Body of pancreas (tissue), 4 donors: ENCODE data around the gene MAP9.

Experiments
- POLR2A ChIP-seq, 3 donors: fragments of 450-650 bp; IDR thresholded peaks; one replicate each; pipeline ENCODE4 v1.6.1; 2016; ENCODE audit warnings: antibody characterized with exemption in 3 of 3, mild to moderate bottlenecking in 2 of 3
- TF ChIP-seq, protein P1 (sequence below), 7 experiments: fragments of 450-650 bp in 4 of 7; fragments of 200-600 bp in 3 of 7; sonication (generic) in 3 of 7; IDR thresholded peaks; one replicate each; pipeline ENCODE4 v1.5.1; 2016 to 2019; ENCODE audit warnings: antibody characterized with exemption in 7 of 7

DNA sequence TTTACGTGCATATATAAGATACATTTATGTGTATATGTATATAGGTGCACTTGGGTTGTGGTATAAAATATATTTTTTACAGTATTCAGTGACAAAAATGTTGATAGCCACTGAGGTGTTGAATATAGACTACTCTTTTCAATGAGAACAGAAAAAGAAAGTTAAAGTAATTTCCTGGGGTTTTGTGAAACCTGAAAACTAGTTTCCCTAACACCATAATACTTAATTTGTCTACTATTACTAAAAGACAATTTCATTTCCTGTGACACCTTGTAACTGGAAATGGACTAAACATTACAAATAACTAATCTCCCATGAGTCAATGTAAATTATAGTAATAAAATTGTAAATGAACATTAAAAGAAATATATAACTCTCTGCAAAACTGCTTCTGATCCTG lies 32.0 kb upstream of the MAP9 start:
- TF ChIP-seq, protein P1, sequence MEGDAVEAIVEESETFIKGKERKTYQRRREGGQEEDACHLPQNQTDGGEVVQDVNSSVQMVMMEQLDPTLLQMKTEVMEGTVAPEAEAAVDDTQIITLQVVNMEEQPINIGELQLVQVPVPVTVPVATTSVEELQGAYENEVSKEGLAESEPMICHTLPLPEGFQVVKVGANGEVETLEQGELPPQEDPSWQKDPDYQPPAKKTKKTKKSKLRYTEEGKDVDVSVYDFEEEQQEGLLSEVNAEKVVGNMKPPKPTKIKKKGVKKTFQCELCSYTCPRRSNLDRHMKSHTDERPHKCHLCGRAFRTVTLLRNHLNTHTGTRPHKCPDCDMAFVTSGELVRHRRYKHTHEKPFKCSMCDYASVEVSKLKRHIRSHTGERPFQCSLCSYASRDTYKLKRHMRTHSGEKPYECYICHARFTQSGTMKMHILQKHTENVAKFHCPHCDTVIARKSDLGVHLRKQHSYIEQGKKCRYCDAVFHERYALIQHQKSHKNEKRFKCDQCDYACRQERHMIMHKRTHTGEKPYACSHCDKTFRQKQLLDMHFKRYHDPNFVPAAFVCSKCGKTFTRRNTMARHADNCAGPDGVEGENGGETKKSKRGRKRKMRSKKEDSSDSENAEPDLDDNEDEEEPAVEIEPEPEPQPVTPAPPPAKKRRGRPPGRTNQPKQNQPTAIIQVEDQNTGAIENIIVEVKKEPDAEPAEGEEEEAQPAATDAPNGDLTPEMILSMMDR (IDR thresholded peaks at IDR 0.05): no peak
- no peak for TF ChIP-seq POLR2A (IDR thresholded peaks at IDR 0.05)
